ENCODE measurements around the gene CLEC7A. TPM values are rescaled to one million over a fixed set of nuclear protein-coding genes. Genes with fewer than 3 reads are reported as not detected.

The CLEC7A gene
- total RNA-seq, 4 donors from 2014 or later, result 10.3 to 36.1 (median 19.2) TPM

GRCh38 chr12:10113075-10113474 is 16.9 kb downstream of the CLEC7A start:
- Histone ChIP-seq H3K9me3 (no peaks in the 10 kb centered on the region), H3K27ac (no peak overlapping the region), H3K27me3 (no peaks in the 10 kb centered on the region), H3K36me3 (no peaks in the 10 kb centered on the region), H3K4me3 (no peak overlapping the region), H3K4me1 (no peaks in the 10 kb centered on the region)
- DNase-seq, result no peak
- TF ChIP-seq, protein P1, sequence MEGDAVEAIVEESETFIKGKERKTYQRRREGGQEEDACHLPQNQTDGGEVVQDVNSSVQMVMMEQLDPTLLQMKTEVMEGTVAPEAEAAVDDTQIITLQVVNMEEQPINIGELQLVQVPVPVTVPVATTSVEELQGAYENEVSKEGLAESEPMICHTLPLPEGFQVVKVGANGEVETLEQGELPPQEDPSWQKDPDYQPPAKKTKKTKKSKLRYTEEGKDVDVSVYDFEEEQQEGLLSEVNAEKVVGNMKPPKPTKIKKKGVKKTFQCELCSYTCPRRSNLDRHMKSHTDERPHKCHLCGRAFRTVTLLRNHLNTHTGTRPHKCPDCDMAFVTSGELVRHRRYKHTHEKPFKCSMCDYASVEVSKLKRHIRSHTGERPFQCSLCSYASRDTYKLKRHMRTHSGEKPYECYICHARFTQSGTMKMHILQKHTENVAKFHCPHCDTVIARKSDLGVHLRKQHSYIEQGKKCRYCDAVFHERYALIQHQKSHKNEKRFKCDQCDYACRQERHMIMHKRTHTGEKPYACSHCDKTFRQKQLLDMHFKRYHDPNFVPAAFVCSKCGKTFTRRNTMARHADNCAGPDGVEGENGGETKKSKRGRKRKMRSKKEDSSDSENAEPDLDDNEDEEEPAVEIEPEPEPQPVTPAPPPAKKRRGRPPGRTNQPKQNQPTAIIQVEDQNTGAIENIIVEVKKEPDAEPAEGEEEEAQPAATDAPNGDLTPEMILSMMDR (IDR thresholded peaks at IDR 0.05), result no peak
- no peak for TF ChIP-seq POLR2A (IDR thresholded peaks at IDR 0.05)
- intact Hi-C loops (cut with DNase I), result no loop called here
- WGBS, 2 donors, result 74 to 77% methylated on average over 1 of the region's 1 CpG

DNA sequence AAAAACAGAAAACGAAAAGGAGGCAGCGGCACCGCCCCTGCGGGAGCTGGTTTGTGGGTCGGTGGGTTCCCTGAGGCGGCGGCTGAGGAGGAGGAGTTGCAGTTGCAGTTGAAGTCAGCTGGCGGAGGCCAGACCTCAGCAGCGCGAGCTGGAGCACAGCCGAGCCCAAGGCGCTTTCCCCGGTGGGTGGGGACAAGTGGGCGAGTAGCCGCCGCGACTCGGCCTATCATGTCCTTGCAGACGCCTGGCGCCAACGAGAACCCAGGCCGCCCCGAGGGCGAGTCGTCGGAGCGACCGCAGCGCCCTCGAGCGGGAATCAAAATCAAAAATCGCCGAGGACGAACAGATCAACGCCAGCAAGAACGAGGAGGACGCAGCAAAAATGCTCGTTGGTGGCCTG is 18.5 kb downstream of the CLEC7A start:
- DNase-seq, result no peak
- no peaks in the 10 kb centered on the region for H3K9me3 ChIP-seq
- TF ChIP-seq POLR2A (IDR thresholded peaks at IDR 0.05), result no peak
- TF ChIP-seq, protein P1 (IDR thresholded peaks at IDR 0.05), result no peak
- no peaks in the 10 kb centered on the region for H3K4me1 ChIP-seq
- H3K36me3 ChIP-seq, result no peaks in the 10 kb centered on the region
- intact Hi-C loops (cut with DNase I), result no loop called here
- H3K27ac ChIP-seq, result no peak overlapping the region
- H3K27me3 ChIP-seq, result no peaks in the 10 kb centered on the region
- no peak overlapping the region for H3K4me3 ChIP-seq
- WGBS, 2 donors, result 90 to 91% methylated on average over 26 to 37 of the region's 38 CpGs

GRCh38 chr12:10110256-10110844 is 19.6 kb downstream of the CLEC7A start:
- H3K36me3 ChIP-seq, result no peaks in the 10 kb centered on the region
- WGBS, 2 donors, result 82 to 83% methylated on average over 2 of the region's 2 CpGs
- intact Hi-C loops (cut with DNase I), result no loop called here
- TF ChIP-seq, protein P1 (IDR thresholded peaks at IDR 0.05), result no peak
- TF ChIP-seq POLR2A (IDR thresholded peaks at IDR 0.05), result no peak
- no peak overlapping the region for H3K4me3 ChIP-seq
- DNase-seq, result no peak
- no peaks in the 10 kb centered on the region for H3K9me3 ChIP-seq
- H3K27ac ChIP-seq, result no peak overlapping the region
- no peaks in the 10 kb centered on the region for H3K27me3 ChIP-seq
- H3K4me1 ChIP-seq, result no peaks in the 10 kb centered on the region

DNA sequence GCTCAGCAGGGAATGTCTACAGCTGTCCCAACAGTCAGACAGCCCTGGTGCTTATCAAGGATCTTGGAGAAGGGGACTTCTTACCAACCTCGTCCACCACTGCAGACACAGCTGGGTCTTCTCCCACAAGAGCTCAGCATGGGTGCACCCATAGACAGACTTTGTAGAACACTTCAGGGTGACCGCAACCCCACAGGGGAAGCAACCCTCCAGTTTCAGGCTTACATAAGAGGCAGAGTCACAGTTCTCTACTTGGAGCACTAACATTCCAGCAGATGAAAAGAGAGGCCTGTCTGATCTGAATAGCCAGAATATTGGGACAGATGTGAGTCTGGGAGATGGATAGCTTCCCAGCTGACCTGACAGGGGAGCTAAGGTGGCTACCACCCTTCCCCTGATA is 27.7 kb downstream of the CLEC7A start:
- intact Hi-C loops (cut with DNase I), result no loop called here
- TF ChIP-seq POLR2A (IDR thresholded peaks at IDR 0.05), result no peak
- TF ChIP-seq, protein P1 (IDR thresholded peaks at IDR 0.05), result no peak
- Histone ChIP-seq H3K4me1 (peaks cover 0 to 35% (median 12%) of the 10 kb centered on the region in 3 donors), H3K4me3 (no peak overlapping the region), H3K27ac (no peak overlapping the region), H3K36me3 (no peaks in the 10 kb centered on the region), H3K27me3 (no peaks in the 10 kb centered on the region), H3K9me3 (no peaks in the 10 kb centered on the region)
- no peak for DNase-seq
- 83% methylated on average over 1 of the region's 2 CpGs; no CpG with 5 or more reads in 1 of the 2 donors for WGBS, 2 donors

DNA sequence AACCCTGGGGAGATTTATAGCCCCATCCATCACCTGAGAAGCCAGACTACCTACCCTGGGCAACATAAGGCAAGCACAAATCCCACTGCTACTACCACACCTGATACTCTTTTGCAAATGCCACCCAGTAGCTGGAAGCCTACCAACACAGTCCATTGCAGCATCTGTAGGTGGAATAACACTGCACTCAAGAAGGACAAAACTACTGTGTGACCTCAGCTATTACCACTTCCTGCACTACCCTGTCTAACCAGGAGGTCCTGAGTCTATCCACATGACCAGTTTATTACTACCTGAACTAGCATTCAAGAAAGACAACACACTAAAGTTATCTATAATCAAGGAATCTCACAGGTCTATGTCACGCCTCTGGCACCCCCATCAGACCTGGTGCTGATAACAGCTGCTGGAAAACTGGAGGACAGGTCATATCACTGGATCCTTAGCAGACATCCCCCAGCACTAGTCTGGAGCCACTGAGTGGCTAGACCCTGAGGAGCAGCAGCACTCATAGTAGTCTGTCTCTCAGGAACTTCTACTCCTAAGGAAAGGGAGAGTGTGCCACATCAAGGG is 28.3 kb downstream of the CLEC7A start:
- 100% methylated on average over 1 of the region's 1 CpG for WGBS, 2 donors
- no peaks in the 10 kb centered on the region for H3K9me3 ChIP-seq
- no peak overlapping the region for H3K4me3 ChIP-seq
- intact Hi-C loops (cut with DNase I), result no loop called here
- H3K27ac ChIP-seq, result peak overlapping the region in 3 of 4 donors; percentile 45 to 64 (median 48)
- H3K36me3 ChIP-seq, result no peaks in the 10 kb centered on the region
- no peak for TF ChIP-seq POLR2A (IDR thresholded peaks at IDR 0.05)
- TF ChIP-seq, protein P1 (IDR thresholded peaks at IDR 0.05), result no peak
- no peaks in the 10 kb centered on the region for H3K27me3 ChIP-seq
- peaks cover 0 to 35% (median 12%) of the 10 kb centered on the region in 3 donors for H3K4me1 ChIP-seq
- DNase-seq, result no peak

Data from esophagus squamous epithelium (tissue), 5 donors.